Loucy (cell line): ENCODE results near the gene C1orf122.
A peak's percentile ranks its signal among the peaks of the same experiment; 100 is the strongest.

Source experiments
- H2AFZ ChIP-seq: fragments of 200-600 bp; sonication (generic); 2 replicates; pipeline ENCODE4 v1.6.0; 2016; ENCODE audit warnings: antibody characterized with exemption, mild to moderate bottlenecking, low read length, moderate library complexity
- H3F3A ChIP-seq: fragments of 200-600 bp; 2 replicates; pipeline ENCODE4 v1.6.0; 2016; ENCODE audit warnings: antibody characterized with exemption, low read depth, mild to moderate bottlenecking
- H3K27me3 ChIP-seq: fragments of 200-600 bp; sonication (generic); 2 replicates; pipeline ENCODE4 v1.6.1; 2014; ENCODE audit warnings: low read length, mild to moderate bottlenecking; ENCODE audit not compliant: insufficient read depth, poor library complexity, severe bottlenecking
- H3K36me3 ChIP-seq: fragments of 200-600 bp; sonication (generic); 2 replicates; pipeline ENCODE4 v1.6.1; 2016; ENCODE audit warnings: low read length; ENCODE audit not compliant: insufficient read depth
- H3K4me1 ChIP-seq: fragments of 200-600 bp; sonication (generic); 2 replicates; pipeline ENCODE4 v1.5.1; 2014; ENCODE audit warnings: low read length, mild to moderate bottlenecking; ENCODE audit not compliant: insufficient read depth, poor library complexity, severe bottlenecking
- H3K4me2 ChIP-seq: fragments of 200-600 bp; sonication (generic); 2 replicates; pipeline ENCODE4 v1.6.0; 2014; ENCODE audit warnings: antibody characterized with exemption, low read length, low read depth, mild to moderate bottlenecking; ENCODE audit not compliant: poor library complexity, severe bottlenecking
- H3K4me3 ChIP-seq: fragments of 200-600 bp; sonication (generic); 2 replicates; pipeline ENCODE4 v1.5.1; 2014; ENCODE audit warnings: low read length, mild to moderate bottlenecking, mixed read lengths; ENCODE audit not compliant: poor library complexity, severe bottlenecking
- H3K79me2 ChIP-seq: fragments of 200-600 bp; sonication (generic); 2 replicates; pipeline ENCODE4 v1.6.1; 2014; ENCODE audit warnings: low read length; ENCODE audit not compliant: insufficient read depth
- H3K9ac ChIP-seq: fragments of 200-600 bp; sonication (generic); 2 replicates; pipeline ENCODE4 v1.6.0; 2014; ENCODE audit warnings: mild to moderate bottlenecking, low read depth, low read length, moderate library complexity; ENCODE audit not compliant: poor library complexity, severe bottlenecking
- H3K9me2 ChIP-seq: fragments of 200-600 bp; sonication (generic); replicated peaks from 2 replicates; pipeline ENCODE4 v1.6.1; 2016; ENCODE audit warnings: low read depth, low read length, mixed read lengths
- H3K9me3 ChIP-seq: fragments of 200-600 bp; sonication (generic); 2 replicates; pipeline ENCODE4 v1.6.1; 2014; ENCODE audit warnings: mild to moderate bottlenecking, antibody characterized with exemption, low read length, low read depth; ENCODE audit not compliant: insufficient read depth
- H4K20me1 ChIP-seq: fragments of 200-600 bp; sonication (generic); 2 replicates; pipeline ENCODE4 v1.6.0; 2014; ENCODE audit warnings: antibody characterized with exemption, low read length, mild to moderate bottlenecking; ENCODE audit not compliant: insufficient read depth, poor library complexity, severe bottlenecking
- EZH2phosphoT487 ChIP-seq: fragments of 200-600 bp; IDR thresholded peaks from 2 replicates; pipeline ENCODE4 v1.6.1; 2018; ENCODE audit warnings: antibody characterized with exemption, mild to moderate bottlenecking, moderate library complexity, borderline replicate concordance
- TF ChIP-seq, protein P1 (sequence below): fragments of 200-600 bp; sonication (generic); conservative IDR thresholded peaks from 2 replicates; pipeline ENCODE4 v1.5.1; 2014; ENCODE audit warnings: mild to moderate bottlenecking, antibody characterized with exemption, low read length

C1orf122 gene

GRCh38 chr1:37811027-37811655 lies 3.6 kb downstream of the C1orf122 start:
- Histone ChIP-seq H3K9me3 (no peaks in the 10 kb centered on the region), H3K9me2 (no peaks in the 10 kb centered on the region), H3K4me1 (peaks cover 14% of the 10 kb centered on the region), H3K36me3 (peaks cover 9% of the 10 kb centered on the region; the same call in 1 of the 2 replicates), H3K9ac (no peak overlapping the region), H3F3A (no peaks in the 10 kb centered on the region), H4K20me1 (peaks cover 15% of the 10 kb centered on the region), H3K4me2 (no peak overlapping the region), H3K27me3 (no peaks in the 10 kb centered on the region), H2AFZ (no peak overlapping the region), H3K4me3 (no peak overlapping the region), H3K79me2 (peaks cover 24% of the 10 kb centered on the region)
- no peak for TF ChIP-seq EZH2phosphoT487
- TF ChIP-seq, protein P1, sequence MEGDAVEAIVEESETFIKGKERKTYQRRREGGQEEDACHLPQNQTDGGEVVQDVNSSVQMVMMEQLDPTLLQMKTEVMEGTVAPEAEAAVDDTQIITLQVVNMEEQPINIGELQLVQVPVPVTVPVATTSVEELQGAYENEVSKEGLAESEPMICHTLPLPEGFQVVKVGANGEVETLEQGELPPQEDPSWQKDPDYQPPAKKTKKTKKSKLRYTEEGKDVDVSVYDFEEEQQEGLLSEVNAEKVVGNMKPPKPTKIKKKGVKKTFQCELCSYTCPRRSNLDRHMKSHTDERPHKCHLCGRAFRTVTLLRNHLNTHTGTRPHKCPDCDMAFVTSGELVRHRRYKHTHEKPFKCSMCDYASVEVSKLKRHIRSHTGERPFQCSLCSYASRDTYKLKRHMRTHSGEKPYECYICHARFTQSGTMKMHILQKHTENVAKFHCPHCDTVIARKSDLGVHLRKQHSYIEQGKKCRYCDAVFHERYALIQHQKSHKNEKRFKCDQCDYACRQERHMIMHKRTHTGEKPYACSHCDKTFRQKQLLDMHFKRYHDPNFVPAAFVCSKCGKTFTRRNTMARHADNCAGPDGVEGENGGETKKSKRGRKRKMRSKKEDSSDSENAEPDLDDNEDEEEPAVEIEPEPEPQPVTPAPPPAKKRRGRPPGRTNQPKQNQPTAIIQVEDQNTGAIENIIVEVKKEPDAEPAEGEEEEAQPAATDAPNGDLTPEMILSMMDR = peak; percentile 91

GRCh38 chr1:37813529-37814145 lies 6.0 kb downstream of the C1orf122 start:
- TF ChIP-seq, protein P1 = no peak
- TF ChIP-seq EZH2phosphoT487 = no peak
- peaks cover 22% of the 10 kb centered on the region; the same call in 1 of the 2 replicates for H3K36me3 ChIP-seq

DNA sequence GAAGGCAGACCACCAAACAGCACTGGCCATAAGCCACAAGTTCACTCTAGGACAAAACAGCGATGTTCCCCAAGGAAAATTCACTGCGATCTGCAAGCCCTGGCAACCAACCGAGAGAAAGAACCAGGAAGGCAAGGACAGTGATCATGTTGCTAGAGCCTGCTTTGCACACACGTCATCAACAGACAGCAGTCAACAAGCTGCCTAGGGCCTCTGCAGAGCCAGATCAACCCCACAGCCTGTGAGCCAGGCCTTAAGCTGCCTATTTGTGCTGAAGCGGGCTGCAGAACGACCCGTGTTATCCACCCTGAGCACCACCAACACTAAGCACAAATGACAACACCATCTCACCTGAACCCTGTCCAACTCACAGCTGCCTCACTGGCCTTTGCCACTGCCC lies 6.7 kb downstream of the C1orf122 start:
- no peaks in the 10 kb centered on the region for H3K9me3 ChIP-seq
- no peak overlapping the region for H2AFZ ChIP-seq
- no peaks in the 10 kb centered on the region for H3K27me3 ChIP-seq
- H3K9me2 ChIP-seq = no peaks in the 10 kb centered on the region
- peaks cover 1% of the 10 kb centered on the region for H3K4me1 ChIP-seq
- no peak overlapping the region for H3K9ac ChIP-seq
- H3K36me3 ChIP-seq = peaks cover 26% of the 10 kb centered on the region; the same call in 1 of the 2 replicates
- no peak overlapping the region for H3K4me3 ChIP-seq
- H3K4me2 ChIP-seq = no peak overlapping the region
- peaks cover 1% of the 10 kb centered on the region; the same call in 1 of the 2 replicates for H3K79me2 ChIP-seq
- no peaks in the 10 kb centered on the region for H4K20me1 ChIP-seq
- H3F3A ChIP-seq = no peaks in the 10 kb centered on the region
- TF ChIP-seq, protein P1 = no peak
- no peak for TF ChIP-seq EZH2phosphoT487

More at GRCh38 chr1:37813529-37814145, 6.0 kb downstream of the C1orf122 start:
- H3K4me1 ChIP-seq = peaks cover 7% of the 10 kb centered on the region
- H3K79me2 ChIP-seq = peaks cover 7% of the 10 kb centered on the region; the same call in 1 of the 2 replicates
- no peaks in the 10 kb centered on the region for H3K27me3 ChIP-seq
- no peak overlapping the region for H3K4me3 ChIP-seq
- no peaks in the 10 kb centered on the region for H3K9me2 ChIP-seq
- no peak overlapping the region for H2AFZ ChIP-seq
- no peak overlapping the region for H3K9ac ChIP-seq
- H3K4me2 ChIP-seq = no peak overlapping the region
- H3F3A ChIP-seq = no peaks in the 10 kb centered on the region
- no peaks in the 10 kb centered on the region for H4K20me1 ChIP-seq
- no peaks in the 10 kb centered on the region for H3K9me3 ChIP-seq
